ENCODE data around the gene HDDC3.

DNA sequence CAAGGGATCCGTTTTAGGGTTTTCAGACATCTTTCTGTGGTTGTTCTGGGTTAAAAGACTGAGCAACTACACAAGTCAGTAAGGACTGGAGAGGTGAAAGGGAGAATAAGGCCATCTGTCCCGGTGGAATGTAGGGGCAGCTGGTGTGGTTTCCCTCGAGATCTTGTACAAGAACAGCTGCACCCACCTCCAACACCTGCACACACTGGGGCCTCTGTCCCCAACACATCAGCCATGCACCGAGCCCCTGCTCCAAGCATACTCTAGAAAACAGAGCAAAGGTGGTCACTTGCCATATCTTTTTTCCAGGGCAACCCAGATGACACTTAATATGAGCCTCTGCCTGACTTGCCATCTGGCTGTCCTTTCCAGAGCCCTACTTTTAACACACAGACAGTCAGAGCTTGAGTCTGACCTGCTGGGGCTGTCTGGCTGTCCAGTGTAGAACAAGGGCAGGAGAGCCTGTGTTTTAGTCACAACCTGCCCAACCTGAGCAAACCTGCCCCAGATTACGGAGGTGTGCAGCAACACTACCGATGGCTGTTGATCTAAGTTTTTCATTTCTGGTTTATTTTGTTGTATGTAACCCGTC, 17.0 kb downstream of the HDDC3 start:
- TF ChIP-seq CTCF (IDR thresholded peaks at IDR 0.05) (no peak), CHD2 (IDR thresholded peaks at IDR 0.05; ENCODE audit: low read length, partially characterized antibody) (no peak), JUND (IDR thresholded peaks at IDR 0.05) (no peak), PBX3 (IDR thresholded peaks at IDR 0.05) (no peak), TAF1 (IDR thresholded peaks at IDR 0.05; ENCODE audit: borderline replicate concordance, low read depth, low read length) (no peak), GABPA (IDR thresholded peaks at IDR 0.05; ENCODE audit: low read depth) (no peak), SIN3A (IDR thresholded peaks at IDR 0.05; ENCODE audit: borderline replicate concordance, low read depth, low read length) (no peak), YY1 (IDR thresholded peaks at IDR 0.05; ENCODE audit: low read depth) (no peak), FOXM1 (IDR thresholded peaks at IDR 0.05; ENCODE audit: low read depth) (no peak), MXI1 (IDR thresholded peaks at IDR 0.05; ENCODE audit: low read depth, low read length) (no peak)
- TF ChIP-seq, protein P1, sequence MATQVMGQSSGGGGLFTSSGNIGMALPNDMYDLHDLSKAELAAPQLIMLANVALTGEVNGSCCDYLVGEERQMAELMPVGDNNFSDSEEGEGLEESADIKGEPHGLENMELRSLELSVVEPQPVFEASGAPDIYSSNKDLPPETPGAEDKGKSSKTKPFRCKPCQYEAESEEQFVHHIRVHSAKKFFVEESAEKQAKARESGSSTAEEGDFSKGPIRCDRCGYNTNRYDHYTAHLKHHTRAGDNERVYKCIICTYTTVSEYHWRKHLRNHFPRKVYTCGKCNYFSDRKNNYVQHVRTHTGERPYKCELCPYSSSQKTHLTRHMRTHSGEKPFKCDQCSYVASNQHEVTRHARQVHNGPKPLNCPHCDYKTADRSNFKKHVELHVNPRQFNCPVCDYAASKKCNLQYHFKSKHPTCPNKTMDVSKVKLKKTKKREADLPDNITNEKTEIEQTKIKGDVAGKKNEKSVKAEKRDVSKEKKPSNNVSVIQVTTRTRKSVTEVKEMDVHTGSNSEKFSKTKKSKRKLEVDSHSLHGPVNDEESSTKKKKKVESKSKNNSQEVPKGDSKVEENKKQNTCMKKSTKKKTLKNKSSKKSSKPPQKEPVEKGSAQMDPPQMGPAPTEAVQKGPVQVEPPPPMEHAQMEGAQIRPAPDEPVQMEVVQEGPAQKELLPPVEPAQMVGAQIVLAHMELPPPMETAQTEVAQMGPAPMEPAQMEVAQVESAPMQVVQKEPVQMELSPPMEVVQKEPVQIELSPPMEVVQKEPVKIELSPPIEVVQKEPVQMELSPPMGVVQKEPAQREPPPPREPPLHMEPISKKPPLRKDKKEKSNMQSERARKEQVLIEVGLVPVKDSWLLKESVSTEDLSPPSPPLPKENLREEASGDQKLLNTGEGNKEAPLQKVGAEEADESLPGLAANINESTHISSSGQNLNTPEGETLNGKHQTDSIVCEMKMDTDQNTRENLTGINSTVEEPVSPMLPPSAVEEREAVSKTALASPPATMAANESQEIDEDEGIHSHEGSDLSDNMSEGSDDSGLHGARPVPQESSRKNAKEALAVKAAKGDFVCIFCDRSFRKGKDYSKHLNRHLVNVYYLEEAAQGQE (IDR thresholded peaks at IDR 0.05; ENCODE audit: low read depth, low read length): no peak
- TF ChIP-seq, protein P2, sequence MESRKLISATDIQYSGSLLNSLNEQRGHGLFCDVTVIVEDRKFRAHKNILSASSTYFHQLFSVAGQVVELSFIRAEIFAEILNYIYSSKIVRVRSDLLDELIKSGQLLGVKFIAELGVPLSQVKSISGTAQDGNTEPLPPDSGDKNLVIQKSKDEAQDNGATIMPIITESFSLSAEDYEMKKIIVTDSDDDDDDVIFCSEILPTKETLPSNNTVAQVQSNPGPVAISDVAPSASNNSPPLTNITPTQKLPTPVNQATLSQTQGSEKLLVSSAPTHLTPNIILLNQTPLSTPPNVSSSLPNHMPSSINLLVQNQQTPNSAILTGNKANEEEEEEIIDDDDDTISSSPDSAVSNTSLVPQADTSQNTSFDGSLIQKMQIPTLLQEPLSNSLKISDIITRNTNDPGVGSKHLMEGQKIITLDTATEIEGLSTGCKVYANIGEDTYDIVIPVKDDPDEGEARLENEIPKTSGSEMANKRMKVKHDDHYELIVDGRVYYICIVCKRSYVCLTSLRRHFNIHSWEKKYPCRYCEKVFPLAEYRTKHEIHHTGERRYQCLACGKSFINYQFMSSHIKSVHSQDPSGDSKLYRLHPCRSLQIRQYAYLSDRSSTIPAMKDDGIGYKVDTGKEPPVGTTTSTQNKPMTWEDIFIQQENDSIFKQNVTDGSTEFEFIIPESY (IDR thresholded peaks at IDR 0.05; ENCODE audit: borderline replicate concordance, low read depth): no peak

Data from SK-N-SH (cell line).